B cell (primary cell): Measurements from ENCODE around the gene TNFAIP8L2. TPM values are rescaled to one million over a fixed set of nuclear protein-coding genes. Genes with fewer than 3 reads are reported as not detected.

Experiments used
- ATAC-seq: fragments of 200-7000 bp; cut with Tn5 transposase; one replicate; pipeline ENCODE4 v1.10.0; 2021; ENCODE audit warnings: low read depth, mild to moderate bottlenecking, moderate number of reproducible peaks, moderate library complexity
- CTCF ChIA-PET: fragments of 350-600 bp; sonication (Branson Sonifier 250); formaldehyde crosslinking; loops from one replicate; lab custom pipeline; 2021; ENCODE audit warnings: antibody characterized with exemption, inconsistent platforms; lab: Charles Lee
- POLR2A ChIA-PET: fragments of 350-600 bp; sonication (Branson Sonifier 250); formaldehyde crosslinking; loops from one replicate; lab custom pipeline; 2021; ENCODE audit warnings: antibody characterized with exemption; lab: Charles Lee
- DNase-seq: peaks from one replicate; pipeline ENCODE4 v3.0.0; 2013
- H2AFZ ChIP-seq: 2 replicates; pipeline ENCODE4 v1.6.1; 2012; ENCODE audit warnings: mild to moderate bottlenecking, low read depth, low read length; ENCODE audit not compliant: insufficient read depth, poor library complexity, severe bottlenecking
- H3K27ac ChIP-seq, 2 donors: 1 replicate in 1 of 2; 2 replicates in 1 of 2; pipeline ENCODE4 v1.5.1; 2012 to 2013; ENCODE audit warnings: low read length in 2 of 2, mild to moderate bottlenecking in 2 of 2, moderate library complexity in 1 of 2
- H3K27me3 ChIP-seq, 4 experiments: fragments of 200-600 bp in 1 of 4; sonication (generic) in 1 of 4; replicated peaks in 1 of 4; 1 replicate in 2 of 4; 2 replicates in 2 of 4; pipeline versions ENCODE4 v1.6.1 to v1.7.0; 2013 to 2016; ENCODE audit warnings: low read length in 3 of 4, mild to moderate bottlenecking in 2 of 4, mixed read lengths in 1 of 4, moderate library complexity in 1 of 4; ENCODE audit not compliant: insufficient read depth in 4 of 4, control insufficient read depth in 3 of 4; ENCODE audit errors: control extremely low read depth in 1 of 4
- H3K36me3 ChIP-seq, 2 experiments: replicated peaks in 1 of 2; 1 replicate in 1 of 2; 2 replicates in 1 of 2; pipeline versions ENCODE4 v1.6.1 to v1.7.1; 2013; ENCODE audit warnings: low read length in 1 of 2; ENCODE audit not compliant: insufficient read depth in 2 of 2, control insufficient read depth in 1 of 2; ENCODE audit errors: control extremely low read depth in 1 of 2, extremely low read depth in 1 of 2
- H3K4me1 ChIP-seq, 2 donors: fragments of 200-600 bp in 1 of 2; sonication (generic) in 1 of 2; 1 replicate in 1 of 2; 2 replicates in 1 of 2; pipeline versions ENCODE4 v1.5.1 to v1.6.1; 2013 to 2017; ENCODE audit warnings: low read length in 2 of 2; ENCODE audit not compliant: control insufficient read depth in 2 of 2, insufficient read depth in 2 of 2
- H3K4me2 ChIP-seq: replicated peaks from 2 replicates; pipeline ENCODE3; 2012; ENCODE audit warnings: mild to moderate bottlenecking, low read depth, low read length; ENCODE audit not compliant: poor library complexity, severe bottlenecking
- H3K4me3 ChIP-seq, 5 experiments: fragments of 200-600 bp in 1 of 5; sonication (generic) in 1 of 5; 1 replicate in 3 of 5; 2 replicates in 2 of 5; pipeline versions ENCODE4 v1.5.1 to v1.7.0; 2011 to 2016; ENCODE audit warnings: low read length in 4 of 5, mild to moderate bottlenecking in 4 of 5, low read depth in 2 of 5, control low read depth in 1 of 5, moderate library complexity in 1 of 5; ENCODE audit not compliant: insufficient read depth in 1 of 5; ENCODE audit errors: control extremely low read depth in 1 of 5, extremely low read depth in 1 of 5
- H3K79me2 ChIP-seq: fragments of 200-600 bp; sonication (generic); one replicate; pipeline ENCODE4 v1.6.0; 2016; ENCODE audit warnings: low read length; ENCODE audit not compliant: control insufficient read depth, insufficient read depth
- H3K9ac ChIP-seq: fragments of 200-600 bp; sonication (generic); 2 replicates; pipeline ENCODE4 v1.6.1; 2017; ENCODE audit warnings: mild to moderate bottlenecking, low read length, moderate library complexity
- H3K9me3 ChIP-seq, 3 donors: one replicate each; pipeline versions ENCODE4 v1.6.1 to v1.7.1; 2013; ENCODE audit warnings: low read length in 2 of 3; ENCODE audit not compliant: control insufficient read depth in 2 of 3, insufficient read depth in 1 of 3; ENCODE audit errors: control extremely low read depth in 1 of 3
- H4K20me1 ChIP-seq: 2 replicates; pipeline ENCODE4 v1.6.0; 2012; ENCODE audit warnings: mild to moderate bottlenecking, low read length; ENCODE audit not compliant: insufficient read depth, control insufficient read depth, poor library complexity, severe bottlenecking
- H3K27ac Mint-ChIP-seq: one replicate; pipeline ENCODE4 v1.8.0; 2021; ENCODE audit warnings: mixed read lengths
- H3K27me3 Mint-ChIP-seq: one replicate; pipeline ENCODE4 v1.8.0; 2021; ENCODE audit warnings: mixed read lengths
- H3K4me1 Mint-ChIP-seq: one replicate; pipeline ENCODE4 v1.8.0; 2021; ENCODE audit warnings: mixed read lengths
- H3K4me3 Mint-ChIP-seq: one replicate; pipeline ENCODE4 v1.8.0; 2021; ENCODE audit warnings: mixed read lengths
- H3K9me3 Mint-ChIP-seq: one replicate; pipeline ENCODE4 v1.8.0; 2022; ENCODE audit warnings: mixed read lengths; ENCODE audit not compliant: insufficient read depth
- EZH2 ChIP-seq: IDR thresholded peaks from 2 replicates; pipeline ENCODE4 v1.6.1; 2012; ENCODE audit warnings: borderline replicate concordance, low read depth, mild to moderate bottlenecking, moderate library complexity, low read length; ENCODE audit not compliant: insufficient read depth, poor library complexity, severe bottlenecking
- WGBS: methylation state at CpG from one replicate; pipeline ENCODE4 v1.1.5; 2013; ENCODE audit warnings: missing lambda C conversion rate; ENCODE audit not compliant: insufficient coverage; 5-methylcytosine and 5-hydroxymethylcytosine counted together
- intact Hi-C: fragments of 100-400 bp; cut with micrococcal nuclease; formaldehyde crosslinking; loops from one replicate; pipeline ENCODE4 v1.10.0; 2022
- polyA minus RNA-seq: library from RNA; depleted of rRNA, polyadenylated mRNA; stranded (reverse); fragments of >200 nt; gene quantifications from 2 replicates; pipeline ENCODE4 v1.2.3, GENCODE V29; 2012
- polyA plus RNA-seq: library from polyadenylated mRNA; depleted of rRNA; stranded (reverse); fragments of >200 nt; gene quantifications from 2 replicates; pipeline ENCODE4 v1.2.3, GENCODE V29; 2012
- total RNA-seq, 2 donors: library from RNA; stranded (reverse); fragments of 120-200 nt in 1 of 2; gene quantifications; 1 replicate in 1 of 2; 2 replicates in 1 of 2; pipeline versions ENCODE4 v1.2.3 to v1.2.4, GENCODE V29; 2013 to 2022
- TF ChIP-seq, protein P1 (sequence below): fragments of 200-600 bp; IDR thresholded peaks from one replicate; pipeline ENCODE4 v1.8.0; 2022; ENCODE audit warnings: antibody characterized with exemption, mild to moderate bottlenecking

TNFAIP8L2 gene
- total RNA-seq (14.9 and 17.6 TPM in 2 replicates), polyA plus RNA-seq (5.5 and 9.1 TPM in 2 replicates), polyA minus RNA-seq (18.6 and 48.7 TPM in 2 replicates)
- total RNA-seq (2013) = 28.3 TPM

DNA sequence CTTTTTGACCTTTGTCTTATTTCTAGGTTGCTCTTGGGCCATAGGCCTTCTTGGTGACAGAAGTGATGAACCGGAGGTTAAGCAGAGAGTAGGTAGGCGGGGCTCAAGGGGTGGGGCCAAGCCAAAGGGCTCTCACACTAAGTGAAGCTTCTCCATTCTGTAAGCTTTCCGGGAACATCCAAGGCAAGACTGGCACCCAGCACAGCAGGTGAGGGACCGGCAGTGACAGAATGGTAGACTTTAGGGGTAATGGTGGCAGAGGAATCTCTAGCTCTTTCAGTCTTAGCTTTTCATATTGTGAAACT lies at the start of gene TNFAIP8L2:
TSS of gene TNFAIP8L2 (plus strand) at position 135 of the 305 bp plus-strand sequence. CDS start 2,049 bp downstream, outside the sequence.
- H3K9me3 ChIP-seq = no peaks in the 10 kb centered on the region
- Mint-ChIP-seq H3K4me1 (peaks cover 41% of the 10 kb centered on the region), H3K4me3 (peak within 1 kb of the TSS; percentile 99), H3K27me3 (no peaks in the 10 kb centered on the region), H3K9me3 (no peaks in the 10 kb centered on the region), H3K27ac (peak within 1 kb of the TSS; percentile 97)
- H4K20me1 ChIP-seq = peaks cover 6% of the 10 kb centered on the region
- WGBS = 0% methylated on average over 4 of the region's 4 CpGs
- ChIA-PET CTCF (interaction anchor here (0.6 to 9.6 kb wide), 24 partner anchors 9 to 234 kb away, joined by 3 to 227 read pairs (median 4); partner anchors contain the start of genes GABPB2, MLLT11, PSMD4 and TMOD4), POLR2A (interaction anchor here (0.5 to 1.6 kb wide), 5 partner anchors 10 to 329 kb away, joined by 3 to 5 read pairs (median 3); partner anchors contain the start of genes LYSMD1 and SCNM1)
- H3K79me2 ChIP-seq = peaks cover 40% of the 10 kb centered on the region
- peak within 1 kb of the TSS; percentile 29 to 79 for H3K27ac ChIP-seq
- H3K9ac ChIP-seq = peak within 1 kb of the TSS; percentile 78
- no peaks in the 10 kb centered on the region for H3K27me3 ChIP-seq
- TF ChIP-seq EZH2 = no peak
- TF ChIP-seq, protein P1, sequence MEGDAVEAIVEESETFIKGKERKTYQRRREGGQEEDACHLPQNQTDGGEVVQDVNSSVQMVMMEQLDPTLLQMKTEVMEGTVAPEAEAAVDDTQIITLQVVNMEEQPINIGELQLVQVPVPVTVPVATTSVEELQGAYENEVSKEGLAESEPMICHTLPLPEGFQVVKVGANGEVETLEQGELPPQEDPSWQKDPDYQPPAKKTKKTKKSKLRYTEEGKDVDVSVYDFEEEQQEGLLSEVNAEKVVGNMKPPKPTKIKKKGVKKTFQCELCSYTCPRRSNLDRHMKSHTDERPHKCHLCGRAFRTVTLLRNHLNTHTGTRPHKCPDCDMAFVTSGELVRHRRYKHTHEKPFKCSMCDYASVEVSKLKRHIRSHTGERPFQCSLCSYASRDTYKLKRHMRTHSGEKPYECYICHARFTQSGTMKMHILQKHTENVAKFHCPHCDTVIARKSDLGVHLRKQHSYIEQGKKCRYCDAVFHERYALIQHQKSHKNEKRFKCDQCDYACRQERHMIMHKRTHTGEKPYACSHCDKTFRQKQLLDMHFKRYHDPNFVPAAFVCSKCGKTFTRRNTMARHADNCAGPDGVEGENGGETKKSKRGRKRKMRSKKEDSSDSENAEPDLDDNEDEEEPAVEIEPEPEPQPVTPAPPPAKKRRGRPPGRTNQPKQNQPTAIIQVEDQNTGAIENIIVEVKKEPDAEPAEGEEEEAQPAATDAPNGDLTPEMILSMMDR = no peak
- intact Hi-C loops = loop anchor here (1.0 to 2.0 kb wide), 10 partner anchors 9 to 177 kb away; partner anchors contain the start of genes C1orf56, CDC42SE1, GABPB2 and LYSMD1
- H2AFZ ChIP-seq = peak within 1 kb of the TSS; percentile 66
- peak within 1 kb of the TSS; percentile 86 for H3K4me2 ChIP-seq
- H3K4me3 ChIP-seq = peak within 1 kb of the TSS; percentile 72 to 98 (median 72)
- H3K4me1 ChIP-seq = peaks cover 30 to 37% of the 10 kb centered on the region in 2 donors
- ATAC-seq (peak; percentile 85), DNase-seq (peak; percentile 77)
- H3K36me3 ChIP-seq = peaks cover 1 to 26% of the 10 kb centered on the region in 2 experiments

DNA sequence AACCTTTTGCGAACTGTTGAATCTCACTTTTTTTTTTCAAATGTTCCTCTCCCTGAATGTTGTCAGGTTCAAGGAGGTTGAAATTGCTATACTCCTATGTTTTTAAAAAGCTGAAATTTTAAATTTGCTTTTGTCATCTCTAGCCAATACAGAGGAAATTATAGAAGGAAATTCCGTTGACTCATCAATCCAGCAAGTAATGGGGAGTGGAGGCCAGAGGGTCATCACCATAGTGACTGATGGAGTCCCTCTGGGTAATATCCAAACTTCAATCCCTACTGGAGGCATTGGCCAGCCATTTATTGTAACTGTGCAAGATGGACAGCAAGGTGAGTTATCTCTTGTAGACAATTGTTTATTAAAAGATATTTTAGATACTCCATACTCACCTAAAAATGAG lies 49.6 kb upstream of the TNFAIP8L2 start:
- Mint-ChIP-seq H3K4me1 (no peaks in the 10 kb centered on the region), H3K27ac (no peak overlapping the region), H3K9me3 (no peaks in the 10 kb centered on the region), H3K27me3 (no peaks in the 10 kb centered on the region), H3K4me3 (no peak overlapping the region)
- intact Hi-C loops = no loop called here
- no peaks in the 10 kb centered on the region for H4K20me1 ChIP-seq
- H3K4me3 ChIP-seq = no peak overlapping the region
- no peaks in the 10 kb centered on the region for H3K27me3 ChIP-seq
- WGBS = no CpG with 5 or more reads among the region's 2 CpGs
- no peaks in the 10 kb centered on the region for H3K79me2 ChIP-seq
- ChIA-PET CTCF (interaction anchor here (0.7 to 1.1 kb wide), 2 partner anchors 162 to 235 kb away, joined by 3 read pairs; no protein-coding TSS in a partner anchor), POLR2A (no interaction called here)
- H3K9me3 ChIP-seq = no peaks in the 10 kb centered on the region
- H3K4me1 ChIP-seq = no peaks in the 10 kb centered on the region
- TF ChIP-seq, protein P1 = no peak
- no peak for TF ChIP-seq EZH2
- H3K27ac ChIP-seq = no peak overlapping the region
- peaks cover 0 to 18% of the 10 kb centered on the region in 2 experiments for H3K36me3 ChIP-seq
- no peak overlapping the region for H3K4me2 ChIP-seq
- no peak for DNase-seq
- no peak overlapping the region for H3K9ac ChIP-seq
- ATAC-seq = no peak
- H2AFZ ChIP-seq = no peak overlapping the region
